ENCODE measurements around the gene PUM2.
A peak's percentile ranks its signal among the peaks of the same experiment; 100 is the strongest.
"Not testable (repeated sequence)": the region's sequence is repeated elsewhere in the genome, so short reads cannot be mapped to it uniquely, and the experiment has no call there.

PUM2 gene

DNA sequence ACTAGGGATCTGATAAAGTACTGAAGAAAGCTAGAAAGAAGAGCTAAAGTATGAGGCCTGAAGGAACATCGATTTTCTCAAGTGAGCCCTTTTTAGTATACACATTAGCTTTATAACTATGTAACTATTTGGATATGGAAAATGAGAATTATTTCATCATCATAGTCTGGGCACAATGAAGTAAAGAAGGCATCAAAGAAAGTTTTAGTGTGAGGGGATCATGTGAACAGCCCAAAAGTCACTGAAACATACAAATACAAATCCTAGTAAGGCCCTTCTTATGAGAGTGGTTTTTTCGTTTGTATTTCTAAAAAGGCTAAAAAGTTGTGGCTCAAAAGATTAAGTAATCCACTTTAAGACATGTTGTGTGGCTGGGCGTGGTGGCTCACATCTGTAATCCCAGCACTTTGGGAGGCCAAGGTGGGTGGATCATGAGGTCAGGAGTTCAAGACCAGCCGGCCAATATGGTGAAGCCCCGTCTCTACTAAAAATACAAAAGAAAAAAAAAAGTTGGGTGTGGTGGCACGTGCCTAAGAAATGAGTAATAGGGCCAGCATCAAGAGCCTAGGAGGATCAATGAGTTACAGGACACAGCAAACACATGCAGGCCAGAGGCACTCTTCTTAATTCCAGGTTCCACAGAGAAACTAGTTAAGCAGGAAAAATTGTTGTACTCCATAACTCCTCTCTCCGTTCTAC lies 61.9 kb downstream of the PUM2 start:
- DNase-seq, result no peak

DNA sequence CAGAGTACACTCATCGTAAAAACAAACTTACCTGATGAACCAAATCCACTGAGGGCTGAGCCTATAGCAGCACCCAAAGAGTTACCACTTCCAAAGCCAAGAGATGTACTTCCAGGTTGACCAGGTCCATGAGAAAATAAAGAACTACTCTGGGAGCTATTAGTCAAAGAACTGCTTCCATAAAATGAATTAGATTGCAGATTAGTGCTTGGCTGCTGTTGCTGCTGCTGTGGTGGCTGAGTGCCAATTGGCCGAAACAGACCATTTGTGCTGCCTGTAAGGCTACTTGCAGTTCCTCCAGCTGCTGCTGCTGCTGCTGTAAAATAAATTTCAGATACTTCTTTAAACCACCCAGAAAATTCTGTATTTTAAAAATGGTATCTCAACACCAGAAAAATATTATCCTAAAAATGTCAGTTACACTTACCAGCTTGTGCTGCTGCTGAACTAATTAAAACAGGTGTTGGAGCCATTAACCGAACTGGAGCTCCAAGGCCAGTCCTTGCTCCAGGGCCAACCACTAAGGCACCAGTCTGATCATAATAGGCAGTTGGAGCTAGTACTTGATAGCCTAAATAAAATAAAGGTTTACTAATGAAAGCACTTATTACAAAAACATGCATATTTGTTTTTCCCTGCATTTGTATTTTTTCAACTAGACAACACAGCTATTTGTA lies 67.6 kb downstream of the PUM2 start:
- DNase-seq, result no peak

DNA sequence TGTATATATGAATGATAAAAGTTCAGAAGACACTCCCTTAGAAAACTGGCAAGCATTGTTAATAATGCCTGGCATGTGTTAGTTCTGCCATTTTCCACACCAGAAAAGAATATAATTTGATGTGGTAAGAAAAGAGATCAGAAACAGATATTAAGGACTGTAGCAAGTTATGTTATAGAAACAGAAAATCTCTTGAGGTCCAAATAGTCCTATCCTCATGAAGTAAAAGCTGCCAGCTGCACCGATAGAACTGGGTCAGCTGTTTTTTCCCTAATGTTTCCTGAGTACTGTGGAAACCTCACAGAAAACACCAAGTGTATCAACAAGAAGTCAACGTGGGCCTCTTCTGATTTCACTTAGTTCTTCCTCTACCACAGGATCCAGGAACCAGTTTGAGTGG lies 68.8 kb downstream of the PUM2 start:
- DNase-seq, result no peak

GRCh38 chr2:20273042-20273441 lies 77.6 kb downstream of the PUM2 start:
- no peak for DNase-seq

GRCh38 chr2:20268317-20268716 lies 82.3 kb downstream of the PUM2 start:
- DNase-seq, result not testable (repeated sequence)

DNA sequence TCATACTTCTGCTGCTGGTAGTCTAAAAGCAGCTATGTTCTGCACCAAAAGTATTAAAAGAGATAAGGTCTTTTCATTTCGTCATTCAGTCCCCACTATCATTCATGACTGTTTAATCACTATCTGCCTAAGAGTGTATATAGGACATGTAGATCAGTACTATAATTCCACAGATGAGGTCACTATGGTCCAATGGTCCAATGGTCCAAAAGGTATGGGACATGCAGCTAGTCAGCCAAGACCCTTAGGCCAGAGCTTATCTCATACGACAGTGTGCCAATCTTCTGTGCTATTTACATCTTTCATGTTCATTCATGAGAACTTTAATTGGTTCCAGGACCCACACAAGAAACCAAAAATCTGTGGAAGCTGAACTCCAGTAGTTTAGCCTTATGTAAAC lies 83.1 kb downstream of the PUM2 start:
- no peak for DNase-seq

DNA sequence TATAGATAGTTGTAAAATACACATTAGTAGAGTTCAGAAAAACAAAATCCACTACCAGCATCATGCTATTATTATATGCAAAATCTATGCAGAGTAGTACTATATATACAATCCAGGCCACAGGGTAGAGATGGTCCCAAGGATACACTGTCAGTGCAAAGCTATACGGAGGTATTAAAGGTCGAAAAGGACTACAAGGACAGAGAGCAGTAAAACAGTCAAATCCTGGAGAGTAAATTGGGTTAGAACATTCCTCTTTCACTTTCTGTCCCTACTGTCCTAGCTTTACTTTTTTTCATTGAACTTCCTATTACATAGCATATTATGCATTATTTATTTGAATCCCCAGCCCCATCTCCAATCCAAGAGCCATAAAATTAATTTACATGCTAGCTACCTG lies 86.0 kb downstream of the PUM2 start:
- DNase-seq, result no peak

DNA sequence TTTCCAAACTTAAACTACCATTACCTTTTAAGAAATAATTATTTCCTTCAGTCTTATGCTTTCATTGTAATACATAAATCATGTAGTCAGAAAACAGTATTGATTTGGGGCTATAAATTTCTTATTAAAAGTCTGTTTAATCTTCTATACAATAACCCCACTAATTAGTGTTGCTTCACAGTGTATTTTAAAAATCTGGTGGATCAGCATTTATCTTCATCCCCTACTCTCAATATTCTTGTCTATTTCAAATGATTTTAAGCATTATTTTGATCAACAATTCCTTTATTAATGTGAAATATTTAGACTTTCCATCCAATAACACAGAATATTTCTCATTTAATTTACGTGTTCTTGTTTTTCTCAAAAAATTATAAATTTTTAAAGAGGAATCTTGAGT lies 93.2 kb downstream of the PUM2 start:
- no peak for DNase-seq

- DNase-seq, result no peak
Observed at GRCh38 chr2:20254731-20255130, 95.9 kb downstream of the PUM2 start.

- no peak for DNase-seq
Observed at GRCh38 chr2:20250436-20250835, 100.2 kb downstream of the PUM2 start.

- no peak for DNase-seq
Observed at GRCh38 chr2:20249170-20249569, 101.5 kb downstream of the PUM2 start.

DNA sequence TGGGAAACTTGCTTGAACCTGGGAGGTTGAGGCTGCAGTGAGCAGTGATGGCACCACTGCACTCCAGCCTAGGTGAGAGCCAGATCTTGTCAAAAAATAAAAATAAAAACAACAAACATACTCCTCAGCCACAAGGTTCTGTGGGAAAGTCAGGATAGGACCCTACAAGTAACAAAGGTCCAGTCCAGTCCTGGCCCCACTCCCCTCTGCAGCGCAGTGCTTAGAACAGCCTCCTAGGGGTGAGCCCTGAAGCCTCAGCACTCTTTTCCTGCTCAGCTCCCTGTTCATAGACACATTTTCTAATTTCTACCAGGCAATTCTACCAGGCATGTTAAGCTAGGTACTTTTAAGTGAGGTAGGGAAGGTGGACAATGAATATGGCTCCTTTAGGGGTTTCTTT lies 103.6 kb downstream of the PUM2 start:
- no peak for DNase-seq

DNA sequence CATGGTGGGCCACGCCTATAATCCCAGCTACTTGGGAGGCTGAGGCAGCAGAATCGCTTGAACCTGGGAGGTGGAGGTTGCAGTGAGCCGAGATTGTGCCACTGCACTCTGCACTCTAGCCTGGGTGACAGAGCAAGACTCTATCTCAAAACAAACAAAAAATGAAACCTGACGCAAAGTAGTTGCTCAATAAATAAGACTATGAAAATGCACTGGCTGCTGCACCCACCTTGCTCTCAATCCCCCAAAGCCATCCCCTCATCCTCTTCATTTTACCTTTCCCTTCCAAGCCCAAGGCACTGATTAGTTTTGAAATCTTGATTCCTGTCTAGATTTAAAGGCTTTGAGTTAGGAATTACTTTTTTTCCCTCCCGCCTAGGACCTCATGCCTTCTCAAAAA lies 107.0 kb downstream of the PUM2 start:
- not testable (repeated sequence) for DNase-seq

- DNase-seq, result no peak
Observed at GRCh38 chr2:20242727-20243377, 107.8 kb downstream of the PUM2 start.

GRCh38 chr2:20241973-20242726 lies 108.5 kb downstream of the PUM2 start:
- peak; percentile 32 for DNase-seq

DNA sequence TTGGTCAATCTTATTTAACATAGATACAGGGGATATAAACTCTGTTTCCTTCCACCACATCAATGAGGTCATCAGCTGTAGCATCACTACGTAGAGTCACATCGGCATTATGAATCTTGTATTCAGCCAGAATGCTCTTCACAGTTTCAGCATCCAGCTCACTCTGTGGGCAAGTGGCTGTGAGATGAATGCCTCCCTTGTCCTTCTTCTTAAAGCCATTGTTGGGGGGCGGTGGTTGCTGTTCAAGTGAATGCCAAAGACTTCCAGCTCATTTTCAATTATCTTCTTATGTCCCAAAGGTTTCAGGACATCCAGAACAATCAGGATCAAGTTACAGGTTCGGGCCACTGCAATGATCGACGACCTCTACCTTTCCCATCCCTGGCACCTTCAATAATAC lies 110.4 kb downstream of the PUM2 start:
- not testable (repeated sequence) for DNase-seq

DNA sequence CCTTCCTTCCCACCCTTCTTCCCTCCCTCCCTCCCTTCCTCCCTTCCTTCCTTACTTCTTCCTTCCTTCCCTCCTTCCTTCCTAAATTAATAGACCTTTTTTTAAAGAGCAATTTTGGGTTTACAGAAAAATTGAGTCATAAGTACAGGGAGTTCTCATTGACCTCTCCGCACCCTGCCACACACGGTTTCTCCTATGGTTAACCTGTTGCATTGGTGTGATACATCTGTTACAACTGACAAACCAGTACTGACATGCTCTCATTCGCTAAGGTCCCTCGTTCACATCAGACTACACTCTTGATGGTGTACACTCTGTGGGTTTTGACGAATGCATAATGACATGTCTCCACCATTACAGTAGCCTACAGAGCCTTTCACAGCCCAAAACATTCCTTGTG lies 114.1 kb downstream of the PUM2 start:
- no peak for DNase-seq

GRCh38 chr2:20235655-20236305 lies 114.9 kb downstream of the PUM2 start:
- no peak for DNase-seq

- not testable (repeated sequence) for DNase-seq
Observed at GRCh38 chr2:20234597-20234996, 116.0 kb downstream of the PUM2 start.

- DNase-seq, result no peak
Observed at GRCh38 chr2:20232837-20233207, 117.8 kb downstream of the PUM2 start.

- no peak for DNase-seq
Observed at GRCh38 chr2:20231598-20232026, 119.0 kb downstream of the PUM2 start.

DNA sequence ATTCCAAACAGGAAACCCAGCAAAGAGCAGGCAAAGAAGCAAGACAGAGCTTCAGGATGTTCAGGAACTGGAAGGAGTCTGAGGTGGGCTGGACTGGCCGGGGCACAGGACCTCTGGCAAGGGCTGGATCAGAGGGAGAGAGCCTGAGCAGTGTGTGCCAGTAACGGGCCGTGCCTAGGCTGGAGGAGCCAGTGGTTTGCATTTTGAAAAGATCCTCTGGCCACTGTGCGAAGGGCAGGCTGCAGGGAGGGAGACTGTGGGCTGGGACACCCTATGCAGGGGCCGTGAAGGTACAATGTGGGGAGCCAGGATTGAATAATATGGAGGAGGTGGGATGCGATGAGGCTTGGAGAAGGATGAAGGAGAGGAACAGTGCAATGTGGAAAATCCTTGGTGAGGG lies 119.5 kb downstream of the PUM2 start:
- DNase-seq, result no peak

DNA sequence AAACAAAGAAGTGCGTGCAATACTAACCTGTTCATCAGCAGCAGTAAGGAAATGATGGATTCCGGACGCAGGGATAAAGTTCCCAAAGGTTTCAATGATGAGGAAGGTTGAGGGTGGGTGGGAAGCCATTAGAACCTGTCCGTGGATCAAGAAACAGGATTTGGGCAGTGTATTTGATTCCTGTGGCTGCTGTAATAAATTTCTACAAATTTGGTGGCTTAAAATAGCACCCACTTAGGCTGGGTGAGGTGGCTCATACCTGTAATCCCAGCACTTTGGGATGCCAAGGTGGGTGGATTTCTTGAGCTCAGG lies 120.6 kb downstream of the PUM2 start:
- DNase-seq, result no peak
